ENCODE data around the gene RFFL.

GRCh38 chr17:34989473-34989872 is 74.0 kb downstream of the RFFL start:
- TF ChIP-seq CTCF (IDR thresholded peaks at IDR 0.05) (no peak), POLR2A (IDR thresholded peaks at IDR 0.05) (no peak)
